Liver (tissue), 9 donors: Measurements from ENCODE around the gene KCNT1. TPM values are rescaled to one million over a fixed set of nuclear protein-coding genes. Genes with fewer than 3 reads are reported as not detected.

Source experiments
- DNase-seq: peaks from one replicate; pipeline ENCODE4 v3.0.0-alpha.2; 2017; ENCODE audit warnings: low spot score
- H3K27ac ChIP-seq, 2 donors: one replicate each; pipeline ENCODE4 v1.7.0; 2013; ENCODE audit warnings: inconsistent platforms in 2 of 2, low read length in 2 of 2, control low read depth in 1 of 2, low read depth in 1 of 2, mild to moderate bottlenecking in 1 of 2
- H3K27me3 ChIP-seq, 4 donors: one replicate each; pipeline versions ENCODE4 v1.6.1 to v1.7.0; 2013; ENCODE audit warnings: low read length in 3 of 4, inconsistent platforms in 1 of 4, mild to moderate bottlenecking in 1 of 4, moderate library complexity in 1 of 4; ENCODE audit not compliant: control insufficient read depth in 4 of 4, insufficient read depth in 4 of 4
- H3K36me3 ChIP-seq, 4 donors: one replicate each; pipeline versions ENCODE4 v1.6.1 to v1.7.0; 2013; ENCODE audit warnings: low read length in 3 of 4, mild to moderate bottlenecking in 3 of 4, low read depth in 1 of 4, moderate library complexity in 1 of 4; ENCODE audit not compliant: control insufficient read depth in 4 of 4, insufficient read depth in 3 of 4
- H3K4me1 ChIP-seq, 4 donors: one replicate each; pipeline versions ENCODE4 v1.6.1 to v1.7.0; 2013; ENCODE audit warnings: low read length in 3 of 4, mild to moderate bottlenecking in 3 of 4, moderate library complexity in 1 of 4; ENCODE audit not compliant: control insufficient read depth in 4 of 4, insufficient read depth in 4 of 4
- H3K4me3 ChIP-seq, 3 donors: one replicate each; pipeline versions ENCODE4 v1.6.1 to v1.7.0; 2013; ENCODE audit warnings: low read length in 3 of 3, control low read depth in 1 of 3, low read depth in 1 of 3, mild to moderate bottlenecking in 1 of 3
- H3K9ac ChIP-seq, 2 donors: one replicate each; pipeline ENCODE4 v1.7.0; 2013; ENCODE audit warnings: low read length in 2 of 2, mild to moderate bottlenecking in 2 of 2, moderate library complexity in 2 of 2, control low read depth in 1 of 2, low read depth in 1 of 2
- H3K9me3 ChIP-seq, 4 donors: one replicate each; pipeline versions ENCODE4 v1.6.1 to v1.7.0; 2013; ENCODE audit warnings: low read length in 3 of 4; ENCODE audit not compliant: control insufficient read depth in 4 of 4
- ATF3 ChIP-seq: IDR thresholded peaks from 2 replicates; pipeline ENCODE4 v1.6.1; 2016; ENCODE audit warnings: antibody characterized with exemption
- GABPA ChIP-seq, 2 donors: IDR thresholded peaks in 1 of 2; conservative IDR thresholded peaks in 1 of 2; 2 replicates each; pipeline ENCODE4 v1.6.1; 2016; ENCODE audit warnings: antibody characterized with exemption in 2 of 2, mild to moderate bottlenecking in 1 of 2, moderate library complexity in 1 of 2
- JUND ChIP-seq, 2 donors: IDR thresholded peaks; 2 replicates each; pipeline ENCODE4 v1.6.1; 2016; ENCODE audit warnings: antibody characterized with exemption in 2 of 2
- MAX ChIP-seq: IDR thresholded peaks from 2 replicates; pipeline ENCODE4 v1.6.1; 2016; ENCODE audit warnings: antibody characterized with exemption
- RAD21 ChIP-seq, 2 donors: IDR thresholded peaks; 2 replicates each; pipeline ENCODE4 v1.6.1; 2016; ENCODE audit warnings: antibody characterized with exemption in 2 of 2, mild to moderate bottlenecking in 2 of 2
- REST ChIP-seq: IDR thresholded peaks from 2 replicates; pipeline ENCODE4 v1.6.1; 2016; ENCODE audit warnings: antibody characterized with exemption, mild to moderate bottlenecking
- RXRA ChIP-seq, 2 donors: IDR thresholded peaks; 2 replicates each; pipeline ENCODE4 v1.6.1; 2017 to 2018; ENCODE audit warnings: antibody characterized with exemption in 2 of 2, mild to moderate bottlenecking in 1 of 2
- SP1 ChIP-seq: IDR thresholded peaks from 2 replicates; pipeline ENCODE4 v1.6.1; 2018; ENCODE audit warnings: antibody characterized with exemption, mild to moderate bottlenecking
- WGBS: extraction: QIAGEN DNeasy Blood & Tissue Kit; methylation state at CpG from one replicate; pipeline ENCODE4 v1.1.7; 2013; 5-methylcytosine and 5-hydroxymethylcytosine counted together
- polyA plus RNA-seq, 2 donors: library from polyadenylated mRNA; stranded (reverse) in 1 of 2; unstranded in 1 of 2; fragments of 200-250 nt in 1 of 2; fragments of >200 nt in 1 of 2; fragmentation: Nextera tagmentation in 1 of 2; extraction: Ambion mirVana in 1 of 2; gene quantifications; one replicate each; pipeline versions ENCODE4 v1.2.1 to v1.2.3, GENCODE V29; 2013 to 2015
- total RNA-seq, 2 donors: library from RNA; depleted of rRNA; stranded (reverse); fragments of >200 nt; gene quantifications; one replicate each; pipeline ENCODE4 v1.2.3, GENCODE V29; 2014
- TF ChIP-seq, protein P1 (sequence below): fragments of 150-350 bp; IDR thresholded peaks from 2 replicates; pipeline ENCODE4 v1.5.1; 2017; ENCODE audit warnings: improper control_type of control experiment, low read depth, low read length; ENCODE audit not compliant: missing input control
- donor health status: healthy.
- donor health status: healthy.
- donor health status: healthy.
- donor health status: healthy.
- donor health status: healthy.

The KCNT1 gene
- total and polyA plus RNA-seq, 4 donors, result 0.08 TPM; not detected in 2

DNA sequence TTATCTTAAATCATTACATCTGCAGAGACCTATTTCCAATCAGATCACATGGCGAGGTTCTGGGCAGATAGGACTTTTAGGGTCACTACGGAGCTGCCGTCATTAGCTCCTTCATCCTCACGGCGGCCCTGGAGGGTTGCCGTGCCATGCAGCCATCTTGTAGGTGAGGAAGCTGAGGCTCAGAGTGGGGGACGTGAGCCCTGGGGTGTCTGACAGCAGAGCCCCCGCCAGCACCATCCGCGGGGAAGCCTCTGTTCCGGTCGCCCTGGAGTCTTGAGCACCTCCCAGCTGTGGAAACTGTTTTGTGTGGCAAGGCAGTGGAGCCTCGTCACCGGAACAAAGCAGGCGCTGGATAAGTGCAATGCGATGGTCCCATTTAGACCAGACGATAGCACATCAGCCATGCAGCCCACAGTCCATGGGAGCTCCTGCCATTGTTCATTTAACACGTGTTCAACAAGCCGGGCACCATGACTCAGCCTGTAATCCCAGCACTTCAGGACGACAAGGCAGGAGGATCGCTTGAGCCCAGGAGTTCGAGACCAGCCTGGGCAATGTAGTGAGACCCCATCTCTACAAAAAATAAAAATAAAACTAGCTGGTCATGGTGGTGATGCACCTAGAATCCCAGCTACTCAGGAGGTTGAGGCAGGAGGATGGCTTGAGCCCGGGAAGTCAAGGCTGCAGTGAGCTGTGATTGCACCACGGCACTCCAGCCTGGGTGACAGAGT is 61.9 kb downstream of the KCNT1 start:
- TF ChIP-seq RAD21 (IDR thresholded peaks at IDR 0.05) (no peak), REST (no peak), SP1 (no peak), RXRA (IDR thresholded peaks at IDR 0.05) (no peak)
- TF ChIP-seq, protein P1, sequence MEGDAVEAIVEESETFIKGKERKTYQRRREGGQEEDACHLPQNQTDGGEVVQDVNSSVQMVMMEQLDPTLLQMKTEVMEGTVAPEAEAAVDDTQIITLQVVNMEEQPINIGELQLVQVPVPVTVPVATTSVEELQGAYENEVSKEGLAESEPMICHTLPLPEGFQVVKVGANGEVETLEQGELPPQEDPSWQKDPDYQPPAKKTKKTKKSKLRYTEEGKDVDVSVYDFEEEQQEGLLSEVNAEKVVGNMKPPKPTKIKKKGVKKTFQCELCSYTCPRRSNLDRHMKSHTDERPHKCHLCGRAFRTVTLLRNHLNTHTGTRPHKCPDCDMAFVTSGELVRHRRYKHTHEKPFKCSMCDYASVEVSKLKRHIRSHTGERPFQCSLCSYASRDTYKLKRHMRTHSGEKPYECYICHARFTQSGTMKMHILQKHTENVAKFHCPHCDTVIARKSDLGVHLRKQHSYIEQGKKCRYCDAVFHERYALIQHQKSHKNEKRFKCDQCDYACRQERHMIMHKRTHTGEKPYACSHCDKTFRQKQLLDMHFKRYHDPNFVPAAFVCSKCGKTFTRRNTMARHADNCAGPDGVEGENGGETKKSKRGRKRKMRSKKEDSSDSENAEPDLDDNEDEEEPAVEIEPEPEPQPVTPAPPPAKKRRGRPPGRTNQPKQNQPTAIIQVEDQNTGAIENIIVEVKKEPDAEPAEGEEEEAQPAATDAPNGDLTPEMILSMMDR, result no peak
- Histone ChIP-seq H3K27ac (no peak overlapping the region), H3K9ac (no peak overlapping the region), H3K27me3 (no peaks in the 10 kb centered on the region), H3K36me3 (no peaks in the 10 kb centered on the region), H3K9me3 (peaks cover 3 to 10% (median 4%) of the 10 kb centered on the region in 4 donors), H3K4me1 (no peaks in the 10 kb centered on the region), H3K4me3 (no peak overlapping the region)
- WGBS, result 86% methylated on average over 24 of the region's 24 CpGs
- no peak for DNase-seq

DNA sequence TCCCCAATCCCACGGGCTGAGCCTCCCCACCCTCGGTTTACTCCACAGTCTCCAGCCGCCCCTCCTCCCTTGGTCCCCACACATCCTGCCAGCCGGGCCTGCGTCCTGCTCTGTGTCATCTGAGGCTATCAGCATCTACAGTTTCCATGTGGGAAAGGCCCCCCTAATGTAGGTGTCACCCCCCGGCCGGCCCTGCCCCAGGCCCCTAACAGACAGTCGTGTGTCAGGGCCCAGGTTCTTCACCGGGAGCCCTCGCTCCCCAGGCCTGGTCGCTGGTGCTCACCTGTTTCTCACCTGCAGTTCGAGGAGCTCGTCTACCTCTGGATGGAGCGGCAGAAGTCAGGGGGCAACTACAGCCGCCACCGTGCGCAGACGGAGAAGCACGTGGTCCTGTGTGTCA is 62.7 kb downstream of the KCNT1 start:
- no peaks in the 10 kb centered on the region for H3K36me3 ChIP-seq
- H3K27me3 ChIP-seq, result no peaks in the 10 kb centered on the region
- H3K4me1 ChIP-seq, result no peaks in the 10 kb centered on the region
- DNase-seq, result no peak
- TF ChIP-seq GABPA (IDR thresholded peaks at IDR 0.05 in 1 of 2, conservative IDR thresholded peaks at IDR 0.05 in 1 of 2) (no peak), RXRA (IDR thresholded peaks at IDR 0.05) (no peak), ATF3 (no peak), MAX (no peak), JUND (IDR thresholded peaks at IDR 0.05) (no peak)
- TF ChIP-seq, protein P1, result no peak
- 88% methylated on average over 19 of the region's 19 CpGs for WGBS
- H3K9me3 ChIP-seq, result peaks cover 3 to 10% (median 4%) of the 10 kb centered on the region in 4 donors
- H3K9ac ChIP-seq, result no peak overlapping the region
- H3K27ac ChIP-seq, result no peak overlapping the region
- H3K4me3 ChIP-seq, result no peak overlapping the region
